HFF-Myc (cell line): ENCODE results near the gene LAMB4.

Experiments used
- DNase-seq: peaks from one replicate; pipeline ENCODE4 v3.0.0-alpha.2; 2011; ENCODE audit warnings: low read depth; ENCODE audit errors: extremely low read depth
- H3K4me3 ChIP-seq: replicated peaks from 2 replicates; pipeline ENCODE4 v1.5.1; 2011; ENCODE audit warnings: low read depth, mild to moderate bottlenecking, control low read depth, low read length
- TF ChIP-seq, protein P1 (sequence below): IDR thresholded peaks from 2 replicates; pipeline ENCODE4 v1.5.1; 2012; ENCODE audit warnings: mild to moderate bottlenecking, low read depth, low read length, control low read depth; ENCODE audit errors: missing control alignments

Gene LAMB4

GRCh38 chr7:108072116-108072515, 58.0 kb downstream of the LAMB4 start:
- TF ChIP-seq, protein P1, sequence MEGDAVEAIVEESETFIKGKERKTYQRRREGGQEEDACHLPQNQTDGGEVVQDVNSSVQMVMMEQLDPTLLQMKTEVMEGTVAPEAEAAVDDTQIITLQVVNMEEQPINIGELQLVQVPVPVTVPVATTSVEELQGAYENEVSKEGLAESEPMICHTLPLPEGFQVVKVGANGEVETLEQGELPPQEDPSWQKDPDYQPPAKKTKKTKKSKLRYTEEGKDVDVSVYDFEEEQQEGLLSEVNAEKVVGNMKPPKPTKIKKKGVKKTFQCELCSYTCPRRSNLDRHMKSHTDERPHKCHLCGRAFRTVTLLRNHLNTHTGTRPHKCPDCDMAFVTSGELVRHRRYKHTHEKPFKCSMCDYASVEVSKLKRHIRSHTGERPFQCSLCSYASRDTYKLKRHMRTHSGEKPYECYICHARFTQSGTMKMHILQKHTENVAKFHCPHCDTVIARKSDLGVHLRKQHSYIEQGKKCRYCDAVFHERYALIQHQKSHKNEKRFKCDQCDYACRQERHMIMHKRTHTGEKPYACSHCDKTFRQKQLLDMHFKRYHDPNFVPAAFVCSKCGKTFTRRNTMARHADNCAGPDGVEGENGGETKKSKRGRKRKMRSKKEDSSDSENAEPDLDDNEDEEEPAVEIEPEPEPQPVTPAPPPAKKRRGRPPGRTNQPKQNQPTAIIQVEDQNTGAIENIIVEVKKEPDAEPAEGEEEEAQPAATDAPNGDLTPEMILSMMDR, result no peak
- no peak for DNase-seq
- no peak overlapping the region for H3K4me3 ChIP-seq

- no peak for DNase-seq
- H3K4me3 ChIP-seq, result no peak overlapping the region
- TF ChIP-seq, protein P1, result no peak
Measured at GRCh38 chr7:108071551-108071950, 58.6 kb downstream of the LAMB4 start.

GRCh38 chr7:108069646-108070045, 60.5 kb downstream of the LAMB4 start:
- H3K4me3 ChIP-seq, result no peak overlapping the region
- TF ChIP-seq, protein P1, result no peak
- no peak for DNase-seq

DNA sequence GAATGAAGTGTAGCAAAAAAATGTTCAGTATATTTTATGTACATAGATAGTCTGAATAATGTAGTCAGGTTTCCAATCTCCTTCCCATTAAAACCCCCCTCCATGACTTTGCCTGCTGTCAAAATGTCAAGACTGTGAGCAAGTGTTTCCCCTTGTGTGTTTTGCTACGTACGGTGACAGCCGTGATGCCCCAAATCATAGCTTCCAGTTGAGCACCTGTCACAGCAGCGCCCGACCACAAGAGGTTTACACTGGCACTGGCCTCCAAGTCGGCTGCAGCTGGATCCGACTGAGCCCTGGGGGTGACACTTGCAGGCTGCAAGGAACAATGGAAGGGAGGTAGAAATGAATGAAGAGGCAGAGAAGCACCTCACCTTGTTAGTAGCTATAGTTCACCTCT, 62.3 kb downstream of the LAMB4 start:
- DNase-seq, result no peak
- TF ChIP-seq, protein P1, result no peak
- no peak overlapping the region for H3K4me3 ChIP-seq

DNA sequence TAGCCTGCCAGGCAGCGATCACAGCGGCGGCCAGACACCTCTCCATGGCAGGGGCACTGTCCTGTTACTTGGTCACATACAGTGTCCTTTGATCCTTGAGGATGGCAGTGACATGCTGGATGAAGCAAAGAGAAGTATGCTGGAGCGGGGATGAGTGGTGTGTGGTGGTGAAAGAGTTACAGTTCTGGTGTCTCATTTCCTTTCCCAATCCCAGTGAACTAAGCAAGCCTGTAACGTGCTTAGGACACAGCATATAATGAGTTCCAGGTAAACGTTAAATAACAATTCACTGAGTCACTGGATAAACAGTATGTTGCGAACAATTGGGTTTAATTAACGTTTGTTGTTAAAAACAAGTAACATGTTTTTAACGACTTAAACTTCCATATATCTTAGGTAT, 63.7 kb downstream of the LAMB4 start:
- peak; percentile 70 for DNase-seq
- TF ChIP-seq, protein P1, result no peak

GRCh38 chr7:108063520-108063933, 66.6 kb downstream of the LAMB4 start:
- no peak for DNase-seq
- TF ChIP-seq, protein P1, result no peak
- no peak overlapping the region for H3K4me3 ChIP-seq

More for the DNA sequence above, 63.7 kb downstream of the LAMB4 start:
- peak overlapping the region; percentile 22; the same call in 1 of the 2 replicates for H3K4me3 ChIP-seq
